GM19468 (cell line): Measurements from ENCODE around the gene CAPZA1.

Experiments used
- ATAC-seq: cut with Tn5 transposase; IDR thresholded peaks from one replicate; pipeline ENCODE4 v1.9.1; 2021; ENCODE audit warnings: mild to moderate bottlenecking, moderate library complexity, moderate number of reproducible peaks; ENCODE audit not compliant: unreplicated experiment; ENCODE audit errors: extremely low read depth

Gene CAPZA1

DNA sequence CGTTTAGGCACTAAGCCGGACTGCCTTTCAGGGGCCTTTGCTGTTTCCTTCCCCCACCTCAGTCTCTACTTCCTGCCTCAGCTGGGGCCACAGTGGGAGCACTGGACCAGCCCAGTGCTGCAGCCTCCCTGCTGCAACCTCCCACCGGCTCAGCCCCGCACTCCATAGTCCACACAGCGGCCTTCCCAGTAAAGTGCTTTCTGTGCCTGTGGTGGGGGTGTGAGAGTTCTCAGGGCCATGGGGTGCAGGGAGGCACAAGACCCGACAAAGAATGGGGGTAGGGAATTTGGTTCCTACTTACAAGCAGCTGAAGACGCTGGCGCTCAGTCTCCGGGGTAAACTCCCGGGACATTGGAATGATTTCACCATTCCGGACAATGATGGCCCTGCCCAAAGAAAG lies 92.0 kb downstream of the CAPZA1 start:
- no peak for ATAC-seq

DNA sequence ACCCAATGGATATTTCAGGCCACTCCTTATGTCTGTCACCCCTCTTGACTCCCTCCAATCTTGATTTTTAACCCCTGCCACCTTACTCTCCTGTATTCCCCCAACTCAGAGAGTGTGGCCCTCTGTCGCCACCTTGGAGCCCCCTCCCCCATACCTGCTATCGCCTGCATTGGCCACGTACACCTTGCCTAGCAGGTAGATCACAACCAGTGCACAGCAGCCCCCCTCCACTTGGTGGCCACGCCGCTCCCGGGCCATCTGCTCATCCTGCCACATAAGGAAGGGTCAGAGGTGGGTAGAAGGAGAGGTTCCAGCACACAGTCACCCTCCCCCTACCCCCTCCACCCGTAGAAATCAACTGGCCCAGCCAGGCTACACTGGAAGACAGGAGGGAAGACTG lies 92.6 kb downstream of the CAPZA1 start:
- no peak for ATAC-seq

DNA sequence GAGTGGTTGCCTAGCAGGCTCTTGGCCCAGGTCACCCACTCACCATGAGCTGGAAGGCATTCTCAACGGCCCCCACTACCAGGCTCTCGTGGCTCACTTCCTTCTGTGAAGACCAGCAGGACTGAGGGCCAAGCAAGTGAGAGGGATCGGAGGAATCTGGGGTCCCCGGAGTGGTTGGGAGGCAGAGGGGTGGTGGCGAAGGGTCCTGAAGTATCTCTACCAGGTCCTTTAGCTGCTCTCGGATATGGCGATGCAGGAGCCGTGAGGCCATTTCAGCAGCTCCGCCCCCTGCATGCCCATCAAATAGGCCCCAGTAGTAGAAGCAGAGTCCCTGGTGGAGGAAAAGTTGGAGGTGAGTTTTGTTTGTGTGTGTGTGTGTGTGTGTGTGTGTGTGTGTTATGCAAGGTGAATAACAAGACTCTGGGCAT lies 93.1 kb downstream of the CAPZA1 start:
- no peak for ATAC-seq

- ATAC-seq = no peak
Measured at GRCh38 chr1:112713466-112714312, 94.1 kb downstream of the CAPZA1 start.

DNA sequence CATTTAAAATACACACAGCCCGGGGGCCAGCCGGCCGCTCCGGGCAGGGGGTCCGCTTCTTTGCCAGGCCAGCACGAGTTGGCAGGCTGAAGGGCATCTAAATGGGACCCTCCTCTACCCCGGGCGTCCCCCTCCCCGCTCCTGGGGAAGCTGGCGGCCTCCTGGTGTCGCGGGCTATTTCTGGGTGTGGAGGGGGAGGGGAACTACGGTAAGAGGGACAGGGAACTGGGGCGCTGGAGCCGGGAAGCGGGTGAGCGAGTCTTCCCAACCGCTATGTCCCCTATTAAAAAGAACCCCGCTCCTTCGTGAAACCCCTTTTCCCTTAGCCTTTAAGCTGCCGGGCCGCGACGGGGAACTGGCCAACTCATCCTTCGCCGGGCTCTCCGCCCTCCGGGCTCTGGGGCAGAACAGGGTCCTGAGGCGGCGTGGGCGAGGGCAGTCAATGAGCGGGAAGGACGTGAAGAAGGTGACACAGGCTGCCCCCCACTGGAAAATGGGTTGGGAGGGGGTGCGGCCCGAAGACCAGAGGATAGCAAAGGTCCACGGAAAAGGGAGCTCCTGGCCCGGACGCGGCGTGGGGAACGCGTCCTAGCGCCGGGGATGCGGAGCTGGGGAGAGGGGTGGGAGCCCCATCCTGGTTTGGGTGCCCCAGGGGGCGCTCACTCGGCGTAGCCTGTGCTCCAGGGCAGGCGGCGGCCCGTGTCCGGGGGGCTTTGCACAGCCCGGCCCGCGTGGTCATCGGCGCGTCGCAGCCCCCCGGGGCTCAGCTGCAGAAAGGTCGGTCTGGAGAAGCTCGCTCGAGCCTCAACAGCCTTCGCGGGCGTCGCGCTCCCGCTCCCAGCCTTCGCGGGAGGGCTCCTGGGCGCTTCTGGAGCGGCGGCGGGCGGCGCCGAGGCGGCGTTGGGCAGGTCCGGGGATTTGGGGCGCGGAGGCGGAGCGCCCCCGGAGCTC lies 95.0 kb downstream of the CAPZA1 start:
- ATAC-seq = peak; percentile 12

DNA sequence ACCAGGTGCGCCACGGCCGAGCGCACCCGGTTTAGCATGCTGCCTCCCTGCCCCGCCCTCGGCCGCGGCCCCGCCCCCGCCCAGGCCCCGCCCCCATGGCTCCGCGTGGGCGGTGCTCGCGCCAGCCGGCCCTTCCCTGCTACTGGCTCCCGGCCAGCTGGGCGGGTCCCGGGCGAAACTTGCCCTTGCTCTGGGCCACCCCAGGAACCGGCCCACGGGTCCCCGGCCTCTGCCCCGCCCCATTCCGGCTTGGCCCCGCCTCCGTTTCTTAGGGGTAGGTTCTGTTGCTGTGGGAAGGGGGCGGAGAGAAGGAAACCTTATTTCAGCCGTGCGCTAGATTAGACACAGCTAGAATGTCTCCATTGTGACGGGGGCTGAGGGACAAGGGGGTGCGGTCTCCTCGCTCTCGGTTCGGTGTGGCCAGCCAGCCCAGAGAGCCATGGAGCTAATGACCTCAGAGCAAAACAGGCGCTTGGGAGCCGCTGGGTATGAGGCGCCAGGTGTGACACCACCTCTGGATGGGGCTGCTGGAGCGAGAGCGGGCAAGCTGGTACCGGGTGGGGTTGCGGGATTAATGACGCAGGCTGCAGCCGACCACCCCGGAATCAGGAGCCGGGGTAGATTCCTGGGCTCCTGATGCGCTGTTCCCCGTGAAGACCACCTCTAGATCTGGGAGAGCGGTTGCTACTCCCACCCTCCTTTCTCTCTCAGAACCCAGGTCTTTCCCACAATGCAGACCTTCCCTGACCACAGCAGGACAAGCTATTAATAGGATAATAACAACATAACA lies 95.8 kb downstream of the CAPZA1 start, which contains the start of gene PPM1J:
Gene PPM1J, minus strand, starts transcription at position 69 of the 790 bp plus-strand sequence. Its CDS starts 31 bp downstream, at position 38.
- ATAC-seq = peak; percentile 79

DNA sequence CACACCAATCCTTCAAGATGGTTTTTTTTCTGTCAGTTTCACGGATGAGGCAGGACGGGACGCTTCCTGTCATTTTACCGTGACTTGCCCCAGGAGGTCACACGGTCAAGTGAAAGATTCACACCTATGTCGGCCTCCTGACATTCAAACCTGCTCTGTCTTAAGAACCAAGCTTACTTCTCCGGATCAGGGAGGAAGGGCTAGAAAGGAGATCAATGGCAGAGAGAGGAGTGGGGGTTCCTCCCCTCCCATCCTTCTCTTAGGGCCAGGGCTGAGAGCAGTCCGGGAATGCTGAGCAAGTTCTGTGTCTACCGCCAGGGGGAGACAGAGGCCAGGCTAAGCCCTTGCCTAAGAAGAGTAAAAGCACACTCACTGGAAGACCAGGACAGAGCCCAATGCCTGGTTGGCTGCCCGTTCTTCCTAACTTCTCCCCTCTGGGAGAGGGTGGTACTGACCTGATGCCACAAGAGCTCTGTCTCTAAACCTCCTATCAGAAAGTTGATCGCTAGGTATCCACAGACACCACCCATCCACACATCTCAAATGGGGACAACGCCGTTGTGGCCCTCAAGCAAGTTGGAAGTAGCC lies 96.6 kb downstream of the CAPZA1 start:
- peak; percentile 9 for ATAC-seq

DNA sequence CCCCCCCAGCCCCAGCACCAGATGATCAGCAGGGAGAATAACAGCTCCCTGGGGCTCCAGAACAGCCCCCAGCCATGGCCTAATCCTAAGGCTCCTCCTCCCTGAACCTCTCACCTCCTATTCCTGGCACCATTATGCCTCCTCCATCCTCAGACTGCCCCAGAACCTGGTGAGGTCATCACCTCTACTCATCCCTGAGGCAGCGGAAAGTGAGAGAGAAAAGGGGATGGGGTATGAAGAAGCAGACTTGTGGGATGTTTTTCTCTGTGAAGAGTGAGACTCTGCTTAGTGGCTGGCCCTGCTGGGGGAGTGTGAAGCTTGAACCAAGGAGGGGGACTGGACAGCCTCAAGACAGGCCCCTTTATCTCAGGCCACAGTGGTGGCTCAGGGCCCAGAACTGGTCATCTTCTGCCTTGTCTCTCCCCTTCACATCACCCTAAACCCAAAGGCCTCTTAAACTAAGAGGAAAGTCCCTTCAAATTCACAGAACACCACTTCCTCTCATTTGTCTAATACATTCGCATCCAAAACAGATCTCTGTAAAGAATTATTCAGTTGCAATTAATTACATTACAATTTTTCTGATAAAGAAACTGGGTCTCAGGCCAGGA lies 97.7 kb downstream of the CAPZA1 start:
- ATAC-seq = no peak

DNA sequence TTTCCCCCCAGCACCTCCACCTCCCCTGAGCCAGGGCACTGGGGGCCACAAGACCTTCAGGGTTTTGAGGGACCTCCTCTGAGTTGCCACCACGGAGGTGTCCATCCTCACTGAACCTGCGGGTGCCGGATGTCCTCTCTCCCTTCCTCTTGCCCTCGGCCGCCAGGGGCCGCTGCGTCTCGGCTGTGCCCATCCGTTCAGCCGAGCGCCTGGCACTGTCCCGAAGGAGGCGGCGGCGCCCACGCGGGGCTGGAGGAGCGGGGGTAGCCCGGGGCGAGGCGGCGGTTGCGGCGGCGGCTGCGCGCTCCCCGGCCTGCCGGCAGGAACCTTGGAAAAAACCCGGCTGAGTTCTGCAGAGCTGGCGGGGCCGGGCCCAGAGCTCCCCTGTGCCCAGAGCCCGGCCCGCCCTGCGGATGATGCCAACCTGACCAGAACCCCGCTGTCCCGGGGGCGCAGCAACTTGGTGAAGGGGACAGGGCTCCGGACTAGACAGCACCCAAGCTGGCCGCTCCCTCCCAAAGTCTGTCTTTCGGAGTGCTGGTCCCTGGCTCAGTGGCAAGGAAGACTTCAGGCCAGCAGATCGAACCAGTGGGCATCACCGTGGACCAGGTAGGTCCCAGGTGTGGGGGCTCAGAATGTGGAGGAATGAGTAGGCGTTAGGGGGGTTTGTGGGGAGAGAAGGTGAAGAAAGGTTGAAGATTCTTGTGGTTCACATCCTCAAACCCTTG lies 99.2 kb downstream of the CAPZA1 start:
- no peak for ATAC-seq

DNA sequence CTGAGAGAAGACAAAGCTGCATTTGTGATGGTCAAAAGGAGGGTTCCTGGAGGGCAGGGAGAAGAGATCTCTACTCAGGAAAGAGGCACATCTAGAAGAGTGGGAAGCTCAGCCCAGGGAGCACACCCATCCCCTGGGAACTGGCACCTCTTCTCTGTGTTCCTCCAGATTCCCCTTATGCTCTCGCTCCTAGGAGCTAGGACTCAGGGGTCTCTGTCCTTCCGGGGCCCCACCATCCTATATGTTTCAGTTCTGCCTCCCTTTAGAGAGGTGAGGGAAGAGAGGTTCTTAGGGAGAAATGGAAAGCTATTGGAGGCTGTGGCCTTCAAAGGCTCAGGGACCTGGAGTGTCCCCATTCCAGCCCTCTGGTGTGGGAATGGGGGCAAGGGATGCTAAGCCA lies 100.1 kb downstream of the CAPZA1 start:
- no peak for ATAC-seq

- no peak for ATAC-seq
Measured at GRCh38 chr1:112720800-112721199, 101.2 kb downstream of the CAPZA1 start.
